GM13977 (cell line): Measurements from ENCODE around the gene TCF23.

Experiments used
- DNase-seq: peaks from one replicate; pipeline ENCODE4 v3.0.0; 2012; ENCODE audit warnings: low spot score
- in situ Hi-C: fragments of 300-500 bp; cut with MboI; formaldehyde crosslinking; loops from one replicate; pipeline ENCODE4 v1.12.0; 2022; ENCODE audit warnings: low sequenced_read_pairs, low pct_unique_long_range_greater_than_20kb, mixed read lengths, inconsistent platforms; ENCODE audit not compliant: unreplicated experiment
- TF ChIP-seq, protein P1 (sequence below): IDR thresholded peaks from 2 replicates; pipeline ENCODE4 v1.5.1; 2012; ENCODE audit warnings: mild to moderate bottlenecking, control low read depth; ENCODE audit not compliant: insufficient read depth; ENCODE audit errors: extremely low read depth, missing control alignments

Gene TCF23

DNA sequence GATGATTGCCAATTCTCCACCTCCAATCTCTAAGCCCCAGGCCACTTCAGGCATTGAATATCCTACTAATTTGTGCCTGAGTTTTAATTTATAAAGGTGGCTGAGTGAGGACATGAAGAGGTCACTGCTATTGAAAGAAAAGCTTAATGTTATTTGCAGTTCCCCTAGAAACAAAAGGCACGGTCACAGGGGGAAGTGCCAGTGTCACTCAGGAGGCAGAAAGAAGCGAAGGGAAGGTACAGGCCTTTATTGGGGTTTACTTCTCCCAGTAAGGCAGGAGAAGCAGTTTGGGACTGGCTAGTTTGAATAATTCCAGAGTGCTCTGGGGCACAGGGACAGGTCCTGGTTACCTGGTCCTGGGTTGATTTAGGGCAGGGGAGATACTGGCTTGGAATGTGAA, 26.9 kb upstream of the TCF23 start:
- in situ Hi-C loops = no loop called here

DNA sequence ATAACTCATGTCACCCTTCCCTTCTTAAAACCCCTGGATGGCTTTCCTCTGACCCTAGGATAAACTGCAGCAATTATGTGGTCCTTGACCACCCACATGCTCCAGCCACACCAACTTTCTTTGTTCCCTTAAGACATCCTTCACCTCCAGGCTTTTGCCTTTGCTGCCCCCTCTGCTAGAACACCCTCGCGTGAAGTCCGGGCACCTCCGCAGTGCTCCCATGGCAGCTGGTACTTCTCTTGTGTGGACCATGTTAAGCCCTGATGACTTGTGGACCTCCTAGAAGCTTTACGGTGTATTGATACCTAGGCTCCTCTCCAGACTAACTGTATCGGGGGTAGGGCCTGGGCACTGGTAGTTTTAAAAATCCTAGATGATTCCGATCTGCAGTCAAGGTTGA, 26.0 kb upstream of the TCF23 start:
- in situ Hi-C loops = no loop called here
- DNase-seq = no peak
- TF ChIP-seq, protein P1, sequence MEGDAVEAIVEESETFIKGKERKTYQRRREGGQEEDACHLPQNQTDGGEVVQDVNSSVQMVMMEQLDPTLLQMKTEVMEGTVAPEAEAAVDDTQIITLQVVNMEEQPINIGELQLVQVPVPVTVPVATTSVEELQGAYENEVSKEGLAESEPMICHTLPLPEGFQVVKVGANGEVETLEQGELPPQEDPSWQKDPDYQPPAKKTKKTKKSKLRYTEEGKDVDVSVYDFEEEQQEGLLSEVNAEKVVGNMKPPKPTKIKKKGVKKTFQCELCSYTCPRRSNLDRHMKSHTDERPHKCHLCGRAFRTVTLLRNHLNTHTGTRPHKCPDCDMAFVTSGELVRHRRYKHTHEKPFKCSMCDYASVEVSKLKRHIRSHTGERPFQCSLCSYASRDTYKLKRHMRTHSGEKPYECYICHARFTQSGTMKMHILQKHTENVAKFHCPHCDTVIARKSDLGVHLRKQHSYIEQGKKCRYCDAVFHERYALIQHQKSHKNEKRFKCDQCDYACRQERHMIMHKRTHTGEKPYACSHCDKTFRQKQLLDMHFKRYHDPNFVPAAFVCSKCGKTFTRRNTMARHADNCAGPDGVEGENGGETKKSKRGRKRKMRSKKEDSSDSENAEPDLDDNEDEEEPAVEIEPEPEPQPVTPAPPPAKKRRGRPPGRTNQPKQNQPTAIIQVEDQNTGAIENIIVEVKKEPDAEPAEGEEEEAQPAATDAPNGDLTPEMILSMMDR = no peak

More for the DNA sequence above, 26.9 kb upstream of the TCF23 start:
- TF ChIP-seq, protein P1 = no peak
- no peak for DNase-seq

DNA sequence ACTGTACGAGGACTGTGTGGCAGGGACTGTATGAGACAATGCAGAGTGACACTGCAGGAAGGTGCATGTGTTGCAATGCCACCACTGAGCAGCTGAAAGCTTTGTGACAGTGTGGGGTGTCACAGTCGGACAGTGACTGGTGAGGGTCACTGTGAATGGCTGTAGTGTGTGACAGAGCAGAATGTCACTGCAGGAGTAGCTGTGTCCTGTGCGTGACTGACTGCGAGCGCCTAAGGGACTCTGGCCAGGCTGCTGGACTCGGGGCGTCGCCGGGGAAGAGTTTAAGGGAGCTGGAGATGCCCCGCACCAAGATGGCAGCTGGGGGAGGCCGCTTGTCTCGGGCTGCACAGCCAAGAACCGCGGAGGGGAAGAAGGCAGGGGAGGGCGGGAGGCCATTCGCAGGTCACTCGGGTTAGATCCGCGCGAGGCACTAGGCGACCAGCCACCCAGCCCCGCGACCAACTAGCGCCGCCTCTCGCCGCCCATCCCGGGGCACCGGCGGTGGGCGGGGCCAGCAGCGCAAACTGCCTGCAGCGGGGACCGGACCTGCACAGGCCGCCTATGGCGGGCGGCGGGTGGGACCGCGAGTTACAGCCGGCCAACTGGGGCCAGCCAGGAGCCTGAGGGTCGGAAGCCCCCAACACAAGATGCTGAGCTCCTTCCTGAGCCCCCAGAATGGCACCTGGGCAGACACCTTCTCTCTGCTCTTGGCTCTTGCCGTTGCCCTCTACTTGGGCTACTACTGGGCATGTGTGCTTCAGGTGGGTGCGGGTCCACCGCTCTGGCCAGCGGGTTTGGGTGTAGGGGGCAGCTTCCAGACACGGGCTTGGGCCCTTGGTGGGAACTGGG, 25.3 kb upstream of the TCF23 start, which contains the start of gene ABHD1:
Gene ABHD1, plus strand, starts transcription at position 514 of the 849 bp plus-strand sequence. Its CDS starts 134 bp downstream, at position 648.
- in situ Hi-C loops = no loop called here
- TF ChIP-seq, protein P1 = peak; percentile 12
- DNase-seq = peak; percentile 75

DNA sequence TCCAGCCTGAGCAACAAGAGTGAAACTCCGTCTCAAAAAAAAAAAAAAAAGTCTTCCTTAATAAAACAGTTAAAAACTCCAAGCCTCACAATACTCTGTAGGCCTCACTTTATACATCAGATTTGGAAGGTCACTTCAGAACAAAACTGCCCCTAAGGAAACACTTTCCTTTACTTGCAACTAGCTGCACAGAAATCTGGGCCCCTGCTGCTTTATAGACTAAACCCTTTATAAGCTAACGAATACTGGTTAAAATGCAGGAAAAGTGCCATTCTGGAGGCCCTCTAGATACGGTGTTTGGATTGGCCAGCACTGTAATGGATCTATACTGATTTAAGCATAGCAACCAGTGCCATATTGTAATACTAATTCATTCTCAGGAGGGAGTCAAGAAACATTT, 23.7 kb upstream of the TCF23 start:
- TF ChIP-seq, protein P1 = no peak
- in situ Hi-C loops = no loop called here
- no peak for DNase-seq

DNA sequence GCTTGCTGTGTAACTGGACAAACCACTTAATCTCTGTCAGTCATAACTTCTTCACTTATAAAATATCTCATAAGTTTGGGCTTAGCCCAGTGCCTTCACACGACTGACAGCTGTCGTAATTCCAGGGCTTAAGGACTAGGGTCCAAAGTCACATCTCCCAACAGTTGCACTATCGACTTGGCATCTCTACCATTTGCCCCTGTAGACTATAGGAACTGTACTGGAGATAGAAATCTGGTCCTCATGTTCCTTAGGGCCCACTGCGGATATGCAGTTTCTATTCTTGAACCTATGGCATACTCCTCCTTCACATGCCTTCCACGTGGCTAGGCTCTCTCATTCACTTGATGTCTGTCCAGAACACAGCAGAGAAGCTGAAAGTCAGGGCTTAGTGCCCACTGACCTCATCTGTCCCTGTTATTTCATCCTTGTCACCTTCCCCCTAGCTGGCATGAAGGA, 22.5 kb upstream of the TCF23 start:
- in situ Hi-C loops = no loop called here
- TF ChIP-seq, protein P1 = no peak
- DNase-seq = no peak

DNA sequence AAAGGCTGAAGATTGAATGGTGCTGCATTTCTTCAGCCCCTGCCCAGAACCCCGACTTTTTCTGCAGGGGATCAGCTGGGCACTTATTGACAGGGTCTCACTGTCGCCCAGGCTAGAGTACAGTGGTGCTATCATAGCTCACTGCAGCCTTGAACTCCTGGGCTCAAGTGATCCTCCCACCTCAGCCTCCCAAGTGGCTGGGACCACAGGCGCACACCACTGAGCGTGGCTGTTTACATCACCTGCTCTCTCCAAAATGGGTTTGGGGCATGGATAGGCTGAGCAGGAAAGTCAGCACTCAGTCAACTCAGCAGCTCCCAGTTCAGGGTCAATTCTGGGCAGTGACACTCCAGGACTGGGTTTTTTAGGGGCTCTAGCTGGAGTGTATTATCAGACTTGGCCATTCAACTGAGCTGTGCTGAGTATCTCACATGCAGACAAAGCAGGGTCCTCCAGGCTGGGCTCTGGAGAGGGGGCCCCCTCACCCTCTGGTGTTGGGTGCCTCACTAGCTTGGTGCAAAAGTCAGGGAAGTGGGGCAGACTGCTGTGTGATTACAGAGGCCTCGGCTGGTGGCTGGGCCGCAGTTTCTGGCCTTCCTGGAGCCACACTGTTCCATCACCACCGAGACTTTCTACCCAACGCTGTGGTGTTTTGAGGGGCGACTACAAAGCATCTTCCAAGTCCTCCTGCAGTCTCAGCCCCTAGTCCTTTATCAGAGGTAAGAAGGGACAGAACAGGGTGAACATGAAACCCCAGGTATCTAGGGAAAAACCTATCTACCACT, 20.7 kb upstream of the TCF23 start:
- TF ChIP-seq, protein P1 = no peak
- in situ Hi-C loops = no loop called here
- no peak for DNase-seq
